K562 (cell line): ENCODE results near the gene CYP2E1. TPM values are rescaled to one million over a fixed set of nuclear protein-coding genes. Genes with fewer than 3 reads are reported as not detected.
"Not testable (repeated sequence)": the region's sequence is repeated elsewhere in the genome, so short reads cannot be mapped to it uniquely, and the experiment has no call there.

ENCODE experiments used
- ATAC-seq: fragments of 200-7000 bp; cut with Tn5 transposase; 3 replicates; pipeline ENCODE4 v1.9.1; 2020; ENCODE audit warnings: moderate library complexity
- BruUV-seq: library from RNA; stranded (reverse); fragments of 400-500 nt; replicated peaks from 2 replicates; lab custom pipeline; 2021; lab: Mats Ljungman, UMichigan
- CTCF ChIA-PET: fragments of 300-600 bp; formaldehyde crosslinking; extraction: SDS; loops from one replicate; lab custom pipeline; 2021; ENCODE audit warnings: low intra/inter-chr PET ratio; lab: Yijun Ruan, JAX
- POLR2A ChIA-PET: fragments of 300-600, 350-650 bp; sonication (Branson Sonifier 250); formaldehyde crosslinking; extraction: SDS; loops from one replicate; lab custom pipeline; 2021; ENCODE audit warnings: antibody characterized with exemption, inconsistent platforms; lab: Yijun Ruan, JAX
- DNase-seq, 4 experiments: peaks; one replicate each; pipeline versions ENCODE4 v3.0.0 to v3.0.0-alpha.2; 2011 to 2018; ENCODE audit warnings: low spot score in 3 of 4, mixed read lengths in 3 of 4; ENCODE audit errors: extremely low read depth in 1 of 4
- FAIRE-seq: peaks from 2 replicates; lab custom pipeline; 2011; peaks lifted over from hg19 to GRCh38; lab: Jason Lieb, UNC
- H2AFZ ChIP-seq: 2 replicates; pipeline ENCODE4 v1.6.0; 2011; ENCODE audit warnings: low read depth, low read length, control low read depth, inconsistent platforms
- H3K27ac ChIP-seq: fragments of 200-600 bp; 3 replicates; pipeline ENCODE4 v1.8.0; 2011; ENCODE audit warnings: low read depth, mild to moderate bottlenecking, control low read depth, inconsistent platforms, low read length, moderate library complexity, mixed read lengths; ENCODE audit errors: extremely low read depth
- H3K27me3 ChIP-seq, 2 experiments: fragments of 300-600 bp in 1 of 2; 2 replicates in 1 of 2; 3 replicates in 1 of 2; pipeline versions ENCODE4 v1.6.0 to v1.8.0; 2011; ENCODE audit warnings: inconsistent platforms in 2 of 2, low read length in 2 of 2, mild to moderate bottlenecking in 1 of 2, mixed read lengths in 1 of 2, moderate library complexity in 1 of 2; ENCODE audit not compliant: control insufficient read depth in 2 of 2, insufficient read depth in 2 of 2
- H3K36me3 ChIP-seq: fragments of 300-600 bp; 3 replicates; pipeline ENCODE4 v1.8.0; 2011; ENCODE audit warnings: mild to moderate bottlenecking, low read length, inconsistent platforms; ENCODE audit not compliant: control insufficient read depth, insufficient read depth
- H3K4me1 ChIP-seq, 2 experiments: fragments of 200-600 bp in 1 of 2; replicated peaks in 1 of 2; 2 replicates in 1 of 2; 3 replicates in 1 of 2; pipeline versions ENCODE4 v1.5.1 to v1.8.0; 2011; ENCODE audit warnings: inconsistent platforms in 2 of 2, low read length in 2 of 2, mild to moderate bottlenecking in 1 of 2, mixed read lengths in 1 of 2, moderate library complexity in 1 of 2; ENCODE audit not compliant: control insufficient read depth in 2 of 2, insufficient read depth in 2 of 2
- H3K4me2 ChIP-seq: 2 replicates; pipeline ENCODE4 v1.6.1; 2011; ENCODE audit warnings: low read length, control low read depth, inconsistent platforms, mixed read lengths; ENCODE audit not compliant: insufficient read depth
- H3K4me3 ChIP-seq: fragments of 200-600 bp; sonication (generic), shearing (Covaris generic); 2 replicates; pipeline ENCODE4 v1.5.1; 2016; ENCODE audit warnings: control low read depth, inconsistent platforms
- H3K79me2 ChIP-seq: fragments of 200-600 bp; 3 replicates; pipeline ENCODE4 v1.8.0; 2011; ENCODE audit warnings: low read length, inconsistent platforms; ENCODE audit not compliant: control insufficient read depth, insufficient read depth
- H3K9ac ChIP-seq, 2 experiments: 2 replicates each; pipeline versions ENCODE4 v1.6.0 to v1.6.1; 2011; ENCODE audit warnings: low read depth in 2 of 2, low read length in 2 of 2, control low read depth in 1 of 2, inconsistent platforms in 1 of 2, mild to moderate bottlenecking in 1 of 2, mixed read lengths in 1 of 2; ENCODE audit not compliant: insufficient read depth in 1 of 2
- H3K9me1 ChIP-seq: one replicate; pipeline ENCODE4 v1.6.0; 2011; ENCODE audit warnings: inconsistent platforms, mild to moderate bottlenecking, low read length, moderate library complexity; ENCODE audit not compliant: control insufficient read depth, insufficient read depth
- H3K9me3 ChIP-seq: replicated peaks from 2 replicates; pipeline ENCODE4 v1.5.1; 2011; ENCODE audit warnings: low read depth, low read length, inconsistent platforms; ENCODE audit not compliant: control insufficient read depth, insufficient read depth
- H4K20me1 ChIP-seq: replicated peaks from 2 replicates; pipeline ENCODE4 v1.6.1; 2011; ENCODE audit warnings: low read length, inconsistent platforms, mixed read lengths; ENCODE audit not compliant: control insufficient read depth, insufficient read depth
- CBX3 ChIP-seq, 2 experiments: IDR thresholded peaks; 1 replicate in 1 of 2; 2 replicates in 1 of 2; pipeline ENCODE4 v1.6.1; 2012; ENCODE audit warnings: inconsistent platforms in 2 of 2, low read length in 2 of 2, borderline replicate concordance in 1 of 2, control low read depth in 1 of 2
- TRIM28 ChIP-seq: fragments of 450-650 bp; IDR thresholded peaks from 2 replicates; pipeline ENCODE4 v1.6.1; 2017
- ZNF384 ChIP-seq: IDR thresholded peaks from 2 replicates; pipeline ENCODE4 v1.6.1; 2012; ENCODE audit warnings: low read depth, low read length, improper control_type of control experiment
- WGBS: fragments of 100-300 bp; shearing (Covaris generic); methylation state at CpG from one replicate; pipeline ENCODE4 v1.1.6; 2016; ENCODE audit warnings: low coverage, mixed read lengths; ENCODE audit not compliant: insufficient coverage; ENCODE audit errors: missing lambda C conversion rate; 5-methylcytosine and 5-hydroxymethylcytosine counted together
- in situ Hi-C: fragments of 300-500 bp; cut with MboI; formaldehyde crosslinking; loops from 4 replicates; pipeline ENCODE4 v1.15.0; 2018; ENCODE audit warnings: inconsistent platforms, mixed read lengths
- intact Hi-C: fragments of 100-400 bp; cut with micrococcal nuclease; formaldehyde crosslinking; loops from 2 replicates; pipeline ENCODE4 v1.14.2; 2022
- polyA plus RNA-seq, 8 experiments: library from polyadenylated mRNA; depleted of rRNA in 4 of 8; stranded (reverse) in 5 of 8; unstranded in 3 of 8; fragments of >200 nt; fragmentation: Nextera tagmentation in 2 of 8; fragmentation: Illumina TruSeq in 1 of 8; extraction: Ambion mirVana in 2 of 8; extraction: Trizol in 1 of 8; gene quantifications; 2 replicates each; pipeline versions ENCODE4 v1.2.1 to v1.2.3, GENCODE V29; 2011 to 2014; ENCODE audit warnings: inconsistent platforms in 1 of 8, missing spikeins in 1 of 8
- total RNA-seq, 7 experiments: library from RNA; depleted of rRNA in 6 of 7; stranded (reverse); fragments of >200 nt in 6 of 7; fragmentation: Illumina TruSeq in 2 of 7; extraction: Trizol in 2 of 7; gene quantifications; 2 replicates each; pipeline versions ENCODE4 v1.2.1 to v1.2.3, GENCODE V29; 2011 to 2021; ENCODE audit warnings: low replicate concordance in 1 of 7
- TF ChIP-seq, protein P1 (sequence below): fragments of 450-650 bp; IDR thresholded peaks from 2 replicates; pipeline ENCODE4 v1.6.1; 2018; ENCODE audit warnings: mild to moderate bottlenecking, low read depth; ENCODE audit not compliant: partially characterized antibody

The CYP2E1 gene
- total and polyA plus RNA-seq, 9 of the 15 experiments (the other 6 are each of a cell fraction or from before 2014, with no cell fraction given): 0.07 to 1.6 (median 0.19) TPM; not detected in 2

DNA sequence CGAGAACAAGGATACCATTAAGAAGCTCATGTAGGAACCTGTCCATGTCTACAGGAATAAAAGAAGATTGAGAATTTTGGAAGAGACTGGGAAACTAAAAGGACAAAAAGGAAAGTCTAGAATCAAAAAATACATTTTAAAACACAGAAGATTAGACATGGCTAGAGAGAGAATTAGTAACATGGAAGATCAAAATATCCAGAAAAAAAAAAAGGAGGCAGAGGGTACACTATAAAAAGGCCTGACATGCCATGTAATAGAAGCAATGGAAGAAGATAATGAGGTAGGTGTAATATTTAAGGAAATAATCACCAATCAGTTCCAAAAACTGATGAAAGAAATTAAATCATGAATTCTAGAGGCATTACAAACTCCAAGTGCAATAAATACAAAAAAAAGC, 46.3 kb downstream of the CYP2E1 start:
- H3K9me3 ChIP-seq, H3K9me1 ChIP-seq, H3K4me2 ChIP-seq, H2AFZ ChIP-seq, ATAC-seq, H3K4me1 ChIP-seq, in situ Hi-C loops, DNase-seq, H3K79me2 ChIP-seq, H3K27me3 ChIP-seq, BruUV-seq, H3K36me3 ChIP-seq, H4K20me1 ChIP-seq, FAIRE-seq, H3K9ac ChIP-seq, H3K27ac ChIP-seq, H3K4me3 ChIP-seq, CTCF ChIA-PET: not testable (repeated sequence)
- TF ChIP-seq, protein P1, sequence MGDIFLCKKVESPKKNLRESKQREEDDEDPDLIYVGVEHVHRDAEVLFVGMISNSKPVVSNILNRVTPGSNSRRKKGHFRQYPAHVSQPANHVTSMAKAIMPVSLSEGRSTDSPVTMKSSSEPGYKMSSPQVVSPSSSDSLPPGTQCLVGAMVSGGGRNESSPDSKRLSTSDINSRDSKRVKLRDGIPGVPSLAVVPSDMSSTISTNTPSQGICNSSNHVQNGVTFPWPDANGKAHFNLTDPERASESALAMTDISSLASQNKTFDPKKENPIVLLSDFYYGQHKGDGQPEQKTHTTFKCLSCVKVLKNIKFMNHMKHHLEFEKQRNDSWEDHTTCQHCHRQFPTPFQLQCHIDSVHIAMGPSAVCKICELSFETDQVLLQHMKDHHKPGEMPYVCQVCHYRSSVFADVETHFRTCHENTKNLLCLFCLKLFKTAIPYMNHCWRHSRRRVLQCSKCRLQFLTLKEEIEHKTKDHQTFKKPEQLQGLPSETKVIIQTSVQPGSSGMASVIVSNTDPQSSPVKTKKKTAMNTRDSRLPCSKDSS: peak; percentile 42
- TF ChIP-seq ZNF384 (0 out of 2 replicates have a peak, but pooled peaks have one; percentile 10), CBX3 (IDR thresholded peaks at IDR 0.05; ENCODE audit: borderline replicate concordance in 1 of 2, low read length in 2 of 2) (0 out of 3 replicates have a peak, but pooled peaks of 1 of the 2 experiments have one; percentile 41), TRIM28 (peak; percentile 57; the same call in 1 of the 2 replicates)
- POLR2A ChIA-PET: interaction anchor here (1.0 kb wide), 1 partner anchor 144 kb away, joined by 3 read pairs; no protein-coding TSS in a partner anchor
- WGBS: 14% methylated on average over 1 of the region's 1 CpG
- intact Hi-C loops: loop anchor here (5.0 kb wide), 1 partner anchor 146 kb away; no protein-coding TSS in a partner anchor

DNA sequence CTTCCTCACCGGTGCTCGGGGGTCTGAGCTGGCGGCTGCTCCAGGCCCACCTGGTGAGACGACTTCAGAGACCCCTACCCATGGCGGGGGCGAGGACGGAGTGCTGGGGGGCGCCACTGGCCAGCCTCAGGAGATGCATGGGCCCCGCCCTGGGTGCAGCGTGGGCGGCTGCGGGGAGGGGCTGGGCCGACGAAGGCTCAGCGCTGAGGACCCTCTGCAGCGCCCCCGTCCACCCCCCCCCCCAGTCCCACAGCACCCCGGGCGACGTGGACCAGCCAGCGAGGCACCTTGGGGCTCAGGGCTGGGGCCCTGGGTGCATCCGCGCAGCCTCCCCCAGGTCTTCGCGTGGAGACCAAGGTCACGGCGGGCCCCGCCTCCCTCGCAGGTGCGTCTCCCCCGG, 49.9 kb downstream of the CYP2E1 start:
- DNase-seq, in situ Hi-C loops, H4K20me1 ChIP-seq, H3K9me3 ChIP-seq, H3K4me3 ChIP-seq, H3K79me2 ChIP-seq, H3K27ac ChIP-seq, H3K4me2 ChIP-seq, intact Hi-C loops, BruUV-seq, FAIRE-seq, POLR2A ChIA-PET, H3K9ac ChIP-seq, H3K36me3 ChIP-seq, H3K4me1 ChIP-seq, H3K9me1 ChIP-seq, H2AFZ ChIP-seq, H3K27me3 ChIP-seq, ATAC-seq, CTCF ChIA-PET: not testable (repeated sequence)
- no CpG with 5 or more reads among the region's 31 CpGs for WGBS

Other genes with a start within 250 kb of the CYP2E1 start
Only the 7 nearest of the 12 such genes appear.
- 69.5 and 74.3 TPM in 2 replicates for gene ECHS1, start 154.0 kb upstream of the CYP2E1 start, total RNA-seq (2014; rRNA removed)
- 43.1 and 46.5 TPM in 2 replicates for gene ECHS1, start 154.0 kb upstream of the CYP2E1 start, total RNA-seq (2014; rRNA removed; fragmentation: Illumina TruSeq; extraction: Trizol)
- 48.4 and 49.3 TPM in 2 replicates for gene ECHS1, start 154.0 kb upstream of the CYP2E1 start, total RNA-seq (2015; rRNA removed; fragmentation: Illumina TruSeq; extraction: Trizol)
- gene ECHS1, start 154.0 kb upstream of the CYP2E1 start, total RNA-seq (2021): 85.3 and 89.5 TPM in 2 replicates
- gene ECHS1, start 154.0 kb upstream of the CYP2E1 start, polyA plus RNA-seq (2011; rRNA removed): 16.6 and 23.5 TPM in 2 replicates
- gene ECHS1, start 154.0 kb upstream of the CYP2E1 start, polyA plus RNA-seq (2014; fragmentation: Illumina TruSeq; extraction: Trizol): 67.1 and 68.1 TPM in 2 replicates
- gene ECHS1, start 154.0 kb upstream of the CYP2E1 start, polyA plus RNA-seq (2014; fragmentation: Nextera tagmentation; extraction: Ambion mirVana): 100 to 1,000 TPM in 1 of 2 experiments, 10 to 100 TPM in 1; 98.8 to 100 TPM
- gene ECHS1, start 154.0 kb upstream of the CYP2E1 start, polyA plus RNA-seq (2014; rRNA removed): 37.4 and 38.0 TPM in 2 replicates
- 4.9 and 8.7 TPM in 2 replicates for gene PAOX, start 148.1 kb upstream of the CYP2E1 start, total RNA-seq (2014; rRNA removed)
- gene PAOX, start 148.1 kb upstream of the CYP2E1 start, total RNA-seq (2014; rRNA removed; fragmentation: Illumina TruSeq; extraction: Trizol): 1.1 and 1.6 TPM in 2 replicates
- gene PAOX, start 148.1 kb upstream of the CYP2E1 start, total RNA-seq (2015; rRNA removed; fragmentation: Illumina TruSeq; extraction: Trizol): 2.6 and 2.8 TPM in 2 replicates
- gene PAOX, start 148.1 kb upstream of the CYP2E1 start, total RNA-seq (2021): 6.0 and 6.4 TPM in 2 replicates
- 4.2 and 4.3 TPM in 2 replicates for gene PAOX, start 148.1 kb upstream of the CYP2E1 start, polyA plus RNA-seq (2011; rRNA removed)
- 1.4 and 2.0 TPM in 2 replicates for gene PAOX, start 148.1 kb upstream of the CYP2E1 start, polyA plus RNA-seq (2014; fragmentation: Illumina TruSeq; extraction: Trizol)
- 1 to 10 TPM in 1 of 2 experiments, under 1 TPM in 1; 0.80 to 1.7 TPM for gene PAOX, start 148.1 kb upstream of the CYP2E1 start, polyA plus RNA-seq (2014; fragmentation: Nextera tagmentation; extraction: Ambion mirVana)
- gene PAOX, start 148.1 kb upstream of the CYP2E1 start, polyA plus RNA-seq (2014; rRNA removed): 5.1 and 5.4 TPM in 2 replicates
- gene MTG1, start 133.2 kb upstream of the CYP2E1 start, total RNA-seq (2014; rRNA removed): 11.6 and 16.9 TPM in 2 replicates
- 10.1 and 13.8 TPM in 2 replicates for gene MTG1, start 133.2 kb upstream of the CYP2E1 start, total RNA-seq (2014; rRNA removed; fragmentation: Illumina TruSeq; extraction: Trizol)
- gene MTG1, start 133.2 kb upstream of the CYP2E1 start, total RNA-seq (2015; rRNA removed; fragmentation: Illumina TruSeq; extraction: Trizol): 13.8 and 15.4 TPM in 2 replicates
- gene MTG1, start 133.2 kb upstream of the CYP2E1 start, total RNA-seq (2021): 18.1 and 18.2 TPM in 2 replicates
- gene MTG1, start 133.2 kb upstream of the CYP2E1 start, polyA plus RNA-seq (2011; rRNA removed): 24.1 and 27.1 TPM in 2 replicates
- gene MTG1, start 133.2 kb upstream of the CYP2E1 start, polyA plus RNA-seq (2014; fragmentation: Illumina TruSeq; extraction: Trizol): 19.5 and 22.1 TPM in 2 replicates
- gene MTG1, start 133.2 kb upstream of the CYP2E1 start, polyA plus RNA-seq (2014; fragmentation: Nextera tagmentation; extraction: Ambion mirVana): 1 to 10 TPM; 2.8 to 3.0 TPM
- gene MTG1, start 133.2 kb upstream of the CYP2E1 start, polyA plus RNA-seq (2014; rRNA removed): 23.0 and 28.2 TPM in 2 replicates
- gene SPRN, start 102.7 kb upstream of the CYP2E1 start, total RNA-seq (2014; rRNA removed): not detected in 2 replicates
- not detected in 2 replicates for gene SPRN, start 102.7 kb upstream of the CYP2E1 start, total RNA-seq (2014; rRNA removed; fragmentation: Illumina TruSeq; extraction: Trizol)
- gene SPRN, start 102.7 kb upstream of the CYP2E1 start, total RNA-seq (2015; rRNA removed; fragmentation: Illumina TruSeq; extraction: Trizol): not detected in 2 replicates
- not detected in 2 replicates for gene SPRN, start 102.7 kb upstream of the CYP2E1 start, total RNA-seq (2021)
- not detected in 2 replicates for gene SPRN, start 102.7 kb upstream of the CYP2E1 start, polyA plus RNA-seq (2011; rRNA removed)
- gene SPRN, start 102.7 kb upstream of the CYP2E1 start, polyA plus RNA-seq (2014; fragmentation: Illumina TruSeq; extraction: Trizol): not detected in 2 replicates
- under 1 TPM in 1 of 2 experiments, not detected in 1; 0.04 TPM for gene SPRN, start 102.7 kb upstream of the CYP2E1 start, polyA plus RNA-seq (2014; fragmentation: Nextera tagmentation; extraction: Ambion mirVana)
- gene SPRN, start 102.7 kb upstream of the CYP2E1 start, polyA plus RNA-seq (2014; rRNA removed): not detected in 2 replicates
- gene SCART1, start 73.4 kb upstream of the CYP2E1 start, total RNA-seq (2014; rRNA removed): 2.8 and 3.2 TPM in 2 replicates
- 2.6 and 2.7 TPM in 2 replicates for gene SCART1, start 73.4 kb upstream of the CYP2E1 start, total RNA-seq (2014; rRNA removed; fragmentation: Illumina TruSeq; extraction: Trizol)
- gene SCART1, start 73.4 kb upstream of the CYP2E1 start, total RNA-seq (2015; rRNA removed; fragmentation: Illumina TruSeq; extraction: Trizol): 4.5 and 4.9 TPM in 2 replicates
- gene SCART1, start 73.4 kb upstream of the CYP2E1 start, total RNA-seq (2021): 4.4 and 5.5 TPM in 2 replicates
- gene SCART1, start 73.4 kb upstream of the CYP2E1 start, polyA plus RNA-seq (2011; rRNA removed): 4.5 and 14.0 TPM in 2 replicates
- 4.7 and 6.5 TPM in 2 replicates for gene SCART1, start 73.4 kb upstream of the CYP2E1 start, polyA plus RNA-seq (2014; fragmentation: Illumina TruSeq; extraction: Trizol)
- gene SCART1, start 73.4 kb upstream of the CYP2E1 start, polyA plus RNA-seq (2014; fragmentation: Nextera tagmentation; extraction: Ambion mirVana): under 1 TPM; 0.18 to 0.29 TPM
- gene SCART1, start 73.4 kb upstream of the CYP2E1 start, polyA plus RNA-seq (2014; rRNA removed): 4.2 and 4.9 TPM in 2 replicates
- gene SYCE1, start 38.2 kb downstream of the CYP2E1 start, total RNA-seq (2014; rRNA removed): 0.08 TPM in 1 of 2 replicates, not detected in the other
- not detected in 2 replicates for gene SYCE1, start 38.2 kb downstream of the CYP2E1 start, total RNA-seq (2014; rRNA removed; fragmentation: Illumina TruSeq; extraction: Trizol)
- not detected in 2 replicates for gene SYCE1, start 38.2 kb downstream of the CYP2E1 start, total RNA-seq (2015; rRNA removed; fragmentation: Illumina TruSeq; extraction: Trizol)
- gene SYCE1, start 38.2 kb downstream of the CYP2E1 start, total RNA-seq (2021): not detected in 2 replicates
- gene SYCE1, start 38.2 kb downstream of the CYP2E1 start, polyA plus RNA-seq (2011; rRNA removed): not detected in 2 replicates
- gene SYCE1, start 38.2 kb downstream of the CYP2E1 start, polyA plus RNA-seq (2014; fragmentation: Illumina TruSeq; extraction: Trizol): not detected in 2 replicates
- not detected for gene SYCE1, start 38.2 kb downstream of the CYP2E1 start, polyA plus RNA-seq (2014; fragmentation: Nextera tagmentation; extraction: Ambion mirVana)
- not detected in 2 replicates for gene SYCE1, start 38.2 kb downstream of the CYP2E1 start, polyA plus RNA-seq (2014; rRNA removed)
- not detected in 2 replicates for gene FRG2B, start 99.4 kb downstream of the CYP2E1 start, total RNA-seq (2014; rRNA removed)
- not detected in 2 replicates for gene FRG2B, start 99.4 kb downstream of the CYP2E1 start, total RNA-seq (2014; rRNA removed; fragmentation: Illumina TruSeq; extraction: Trizol)
- not detected in 2 replicates for gene FRG2B, start 99.4 kb downstream of the CYP2E1 start, total RNA-seq (2015; rRNA removed; fragmentation: Illumina TruSeq; extraction: Trizol)
- not detected in 2 replicates for gene FRG2B, start 99.4 kb downstream of the CYP2E1 start, total RNA-seq (2021)
- gene FRG2B, start 99.4 kb downstream of the CYP2E1 start, polyA plus RNA-seq (2011; rRNA removed): not detected in 2 replicates
- gene FRG2B, start 99.4 kb downstream of the CYP2E1 start, polyA plus RNA-seq (2014; fragmentation: Illumina TruSeq; extraction: Trizol): not detected in 2 replicates
- gene FRG2B, start 99.4 kb downstream of the CYP2E1 start, polyA plus RNA-seq (2014; fragmentation: Nextera tagmentation; extraction: Ambion mirVana): not detected
- gene FRG2B, start 99.4 kb downstream of the CYP2E1 start, polyA plus RNA-seq (2014; rRNA removed): not detected in 2 replicates